SH-SY5Y (cell line): ENCODE data around the gene MBNL2.

Experiments used
- GATA2 ChIP-seq: IDR thresholded peaks from 2 replicates; pipeline ENCODE4 v1.6.1; 2011; ENCODE audit warnings: mild to moderate bottlenecking, low read depth, low read length
- GATA3 ChIP-seq: IDR thresholded peaks from 2 replicates; pipeline ENCODE4 v1.6.1; 2011; ENCODE audit warnings: low read depth, mild to moderate bottlenecking, low read length, moderate library complexity

- TF ChIP-seq GATA2 = no peak
- no peak for TF ChIP-seq GATA3
Observed at GRCh38 chr13:97356592-97356991, 134.5 kb downstream of the MBNL2 start.
